Activated CD4-positive, CD25-positive, alpha-beta regulatory T cell treated with anti-CD3 and anti-CD28 coated beads, Interleukin-2, amount 50 U/mL, for 16 hours (primary cell): Measurements from ENCODE around the gene EEFSEC.

Experiments
- DNase-seq: peaks from one replicate; pipeline ENCODE4 v3.0.0-alpha.2; 2020; ENCODE audit warnings: low read depth, low spot score

Gene EEFSEC

GRCh38 chr3:128410669-128411573 is 257.6 kb downstream of the EEFSEC start:
- no peak for DNase-seq

- no peak for DNase-seq
Measured at GRCh38 chr3:128411574-128412064, 258.3 kb downstream of the EEFSEC start.

- no peak for DNase-seq
Measured at GRCh38 chr3:128412180-128413002, 259.1 kb downstream of the EEFSEC start.

DNA sequence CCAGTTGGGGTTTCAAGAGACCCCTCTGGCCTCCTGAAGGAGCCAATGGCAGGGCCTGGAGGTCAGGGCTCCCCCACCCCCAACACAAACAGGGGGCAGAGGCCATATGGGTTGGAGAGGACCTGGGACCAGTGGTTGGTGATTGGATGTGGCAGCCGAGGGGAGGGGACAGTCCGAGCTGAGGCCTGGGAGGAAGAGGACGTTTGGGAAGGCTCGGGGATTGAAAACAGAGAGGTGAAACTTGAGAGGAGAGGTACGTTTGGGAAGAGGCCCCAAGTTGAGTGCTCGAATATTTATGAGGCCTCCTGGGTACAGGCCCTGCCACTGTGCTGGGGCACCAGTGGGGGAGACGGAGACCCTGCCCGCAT is 259.7 kb downstream of the EEFSEC start:
- no peak for DNase-seq

DNA sequence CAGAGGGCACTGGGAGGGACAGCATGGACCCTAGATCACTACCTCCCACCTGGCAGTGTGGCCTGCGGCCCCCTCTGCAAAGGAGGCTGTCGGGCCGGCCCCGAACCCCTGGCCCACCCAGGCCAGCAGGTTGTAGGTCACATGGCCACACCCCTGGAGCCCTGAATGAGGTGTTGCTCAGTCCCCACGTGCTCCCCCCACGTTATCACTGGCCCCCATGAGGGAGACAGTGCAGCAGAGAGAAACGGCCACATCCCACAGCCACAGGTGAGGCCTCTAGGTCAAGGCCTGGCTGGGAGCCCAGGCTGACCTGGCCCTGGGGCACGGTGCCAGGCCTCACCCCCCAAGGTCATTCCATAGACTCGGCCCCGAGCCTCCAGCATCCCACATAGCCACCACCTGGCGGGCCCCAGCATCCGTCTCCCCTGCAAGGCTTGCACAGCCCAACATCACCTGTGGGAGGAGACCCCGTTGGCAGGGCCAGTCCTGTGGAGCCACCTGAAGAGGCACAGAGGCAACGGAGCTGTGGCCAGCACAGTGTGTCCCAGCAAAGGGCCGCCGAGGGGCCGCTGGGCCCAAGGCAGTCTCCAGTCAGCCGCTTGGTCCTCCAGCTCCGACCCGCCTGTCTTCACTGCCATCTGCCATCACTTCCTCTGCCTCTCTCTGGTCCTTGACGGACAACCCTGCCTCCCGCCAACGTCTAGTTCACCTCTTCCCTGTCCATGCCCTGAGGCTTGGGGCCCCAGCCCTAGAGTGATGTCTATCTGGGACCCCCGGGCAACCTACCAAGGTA is 260.3 kb downstream of the EEFSEC start:
- no peak for DNase-seq

GRCh38 chr3:128415200-128415772 is 262.0 kb downstream of the EEFSEC start:
- no peak for DNase-seq

DNA sequence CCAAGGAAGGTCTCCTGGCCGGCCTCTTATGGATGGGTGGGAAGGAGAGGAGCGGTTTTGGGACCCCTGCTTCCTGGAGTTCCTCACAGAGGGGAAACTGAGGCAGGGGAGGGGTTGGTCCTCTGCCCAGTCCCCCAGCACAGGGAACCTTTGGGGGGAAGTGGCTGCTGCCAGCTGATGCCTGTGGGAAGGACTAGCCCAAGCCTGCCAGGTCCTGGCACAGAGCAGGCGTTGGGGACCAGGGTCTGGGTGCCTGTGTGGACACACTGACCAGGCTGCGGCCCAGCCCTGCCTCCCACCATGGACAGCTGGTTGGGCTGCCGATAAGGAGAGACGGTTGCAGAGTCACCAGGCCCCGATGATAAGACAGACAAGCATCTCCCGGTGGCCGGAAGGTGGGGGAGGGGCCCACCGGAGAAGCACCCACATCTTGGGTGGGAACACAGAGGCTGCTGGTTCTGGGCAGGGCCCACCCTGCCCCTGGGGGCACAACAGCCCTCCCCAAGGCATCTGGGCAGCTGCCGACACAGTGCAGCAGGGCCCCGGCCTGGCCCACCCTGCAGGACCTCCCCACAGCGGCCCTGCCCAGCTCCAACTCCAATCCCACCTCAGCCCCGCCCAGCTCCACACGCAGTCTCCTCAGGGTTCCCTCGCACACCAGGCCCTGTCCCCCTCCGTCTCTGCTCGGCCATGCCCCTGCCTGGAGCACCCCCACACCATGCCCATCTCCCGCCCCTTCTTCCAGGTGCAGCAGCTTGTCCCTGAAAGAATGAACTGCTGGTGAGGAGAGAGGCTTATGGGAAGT is 262.7 kb downstream of the EEFSEC start:
- DNase-seq, result no peak

DNA sequence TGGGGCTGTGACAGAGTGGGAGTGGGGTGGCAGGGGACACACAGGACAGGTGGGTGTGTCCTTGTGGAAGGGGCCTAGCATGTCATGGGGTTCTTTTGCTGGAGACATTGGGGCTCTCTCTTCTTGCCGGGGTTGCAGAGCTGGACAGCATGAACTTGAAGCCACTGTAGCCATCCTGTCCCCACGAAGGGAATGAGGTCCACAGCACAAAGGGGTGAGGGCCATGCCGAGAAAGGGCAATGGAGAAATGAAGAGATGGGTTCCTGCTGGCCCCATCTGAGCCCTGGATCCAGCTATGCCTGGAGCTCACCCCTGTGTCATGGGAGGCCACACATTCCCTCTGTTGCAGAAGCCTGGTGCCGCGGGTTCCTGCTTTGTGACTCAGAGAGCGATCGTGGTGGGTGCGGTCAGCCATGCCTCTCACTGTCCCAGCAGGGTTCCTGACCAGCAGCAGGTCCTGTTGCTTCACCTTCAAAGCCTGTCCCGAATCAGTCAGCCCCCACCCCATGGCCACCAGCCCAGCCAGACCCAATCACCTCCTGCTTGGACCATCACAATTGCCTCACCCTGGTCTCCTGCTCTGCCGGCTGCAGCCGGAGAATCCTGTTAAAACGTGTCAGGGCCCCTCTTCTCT is 263.4 kb downstream of the EEFSEC start:
- no peak for DNase-seq

DNA sequence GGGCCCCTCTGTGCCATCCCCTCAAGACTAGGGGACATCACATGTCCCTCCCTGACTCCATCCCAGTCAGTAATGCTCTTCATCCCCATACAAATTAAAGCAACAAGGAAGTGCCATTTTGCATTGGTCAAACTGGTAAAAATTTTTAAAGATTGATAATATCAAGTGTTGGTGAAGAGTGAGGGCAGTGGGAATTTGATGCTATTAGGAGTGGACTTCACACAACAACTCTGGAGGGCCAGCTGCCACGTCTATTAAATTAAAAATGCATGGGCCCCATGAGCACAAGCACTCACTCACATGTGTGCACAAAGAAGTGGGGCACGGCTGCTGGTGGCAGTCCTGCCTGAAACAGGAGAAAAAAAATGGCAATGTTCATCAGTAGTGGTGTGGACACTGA is 265.6 kb downstream of the EEFSEC start:
- DNase-seq, result no peak

GRCh38 chr3:128419311-128419710 is 266.0 kb downstream of the EEFSEC start:
- no peak for DNase-seq

GRCh38 chr3:128420289-128420688 is 267.0 kb downstream of the EEFSEC start:
- DNase-seq, result no peak

GRCh38 chr3:128420720-128421438 is 267.6 kb downstream of the EEFSEC start:
- DNase-seq, result no peak

DNA sequence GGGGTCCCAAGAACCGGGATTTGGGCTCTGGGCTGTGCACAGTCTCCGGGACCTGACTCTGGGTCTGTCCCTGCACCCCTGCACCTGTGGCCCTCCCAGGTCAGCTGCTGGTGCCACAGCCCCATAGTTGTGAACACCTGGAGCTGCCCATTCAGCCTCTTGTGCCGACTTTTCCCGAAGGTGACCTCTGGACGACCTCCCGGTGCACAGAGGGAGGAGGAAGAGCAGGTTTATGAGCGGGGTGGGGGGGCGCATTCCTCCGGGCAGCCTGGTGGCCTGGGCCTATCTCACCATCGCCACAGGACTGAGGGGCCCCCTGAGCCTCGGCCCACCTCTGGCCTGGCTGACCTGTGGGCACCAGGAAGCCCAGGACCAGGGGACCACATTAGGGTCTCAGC is 268.2 kb downstream of the EEFSEC start:
- no peak for DNase-seq

DNA sequence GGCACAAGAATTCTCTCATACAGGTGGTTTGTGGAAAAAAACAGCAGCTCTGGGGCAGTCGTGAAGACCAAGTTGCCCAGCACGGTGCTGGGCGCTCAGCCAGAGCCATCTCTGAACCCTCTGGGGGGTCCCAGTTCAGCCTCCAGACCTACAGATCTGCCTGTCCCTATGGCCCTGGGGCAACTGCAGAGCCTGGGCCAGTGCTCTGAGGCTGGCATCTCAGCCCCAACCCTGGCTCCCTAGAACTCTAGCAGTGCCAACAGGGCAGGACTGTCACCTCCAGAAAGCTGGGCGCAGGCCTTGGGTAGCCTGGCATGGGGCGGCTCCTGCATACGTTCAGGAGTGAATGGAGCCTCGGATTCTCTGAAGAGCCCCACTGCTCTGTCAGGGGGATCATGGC is 268.7 kb downstream of the EEFSEC start:
- DNase-seq, result no peak

GRCh38 chr3:128422762-128423524 is 269.7 kb downstream of the EEFSEC start:
- DNase-seq, result no peak

- DNase-seq, result no peak
Measured at GRCh38 chr3:128423525-128424147, 270.4 kb downstream of the EEFSEC start.

DNA sequence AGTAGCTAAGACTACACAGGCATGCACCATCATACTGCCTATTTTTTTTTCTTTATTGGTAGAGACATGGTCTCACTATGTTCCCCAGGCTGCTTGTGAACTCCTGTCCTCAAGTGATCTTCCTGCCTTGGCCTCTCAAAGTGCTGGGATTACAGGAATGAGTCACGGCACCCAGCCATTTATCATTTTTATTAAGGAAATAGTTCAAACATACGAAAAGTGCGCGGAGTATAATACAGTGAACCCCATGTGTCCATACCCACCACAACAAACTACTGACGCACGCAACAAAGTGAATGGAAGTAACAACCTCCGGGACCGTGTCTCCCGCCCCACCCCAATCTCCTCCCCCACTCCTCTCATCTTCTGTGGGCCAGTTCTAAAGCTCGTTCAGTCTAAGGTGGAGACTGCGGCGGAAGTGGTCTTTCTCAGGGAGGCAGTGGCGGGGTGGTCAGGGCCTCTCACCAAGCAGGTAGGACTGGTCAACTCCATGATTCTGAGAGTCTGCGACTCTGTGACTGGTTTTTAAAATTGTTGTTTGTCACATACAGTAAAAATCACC is 271.3 kb downstream of the EEFSEC start:
- no peak for DNase-seq
